Right forelimb (tissue), 1 donor: Measurements from ENCODE around the gene CDKL1.
A peak's percentile ranks its signal among the peaks of the same experiment; 100 is the strongest.

Experiments used
- DNase-seq: peaks from one replicate; pipeline ENCODE4 v3.0.0-alpha.2; 2018

CDKL1 gene

DNA sequence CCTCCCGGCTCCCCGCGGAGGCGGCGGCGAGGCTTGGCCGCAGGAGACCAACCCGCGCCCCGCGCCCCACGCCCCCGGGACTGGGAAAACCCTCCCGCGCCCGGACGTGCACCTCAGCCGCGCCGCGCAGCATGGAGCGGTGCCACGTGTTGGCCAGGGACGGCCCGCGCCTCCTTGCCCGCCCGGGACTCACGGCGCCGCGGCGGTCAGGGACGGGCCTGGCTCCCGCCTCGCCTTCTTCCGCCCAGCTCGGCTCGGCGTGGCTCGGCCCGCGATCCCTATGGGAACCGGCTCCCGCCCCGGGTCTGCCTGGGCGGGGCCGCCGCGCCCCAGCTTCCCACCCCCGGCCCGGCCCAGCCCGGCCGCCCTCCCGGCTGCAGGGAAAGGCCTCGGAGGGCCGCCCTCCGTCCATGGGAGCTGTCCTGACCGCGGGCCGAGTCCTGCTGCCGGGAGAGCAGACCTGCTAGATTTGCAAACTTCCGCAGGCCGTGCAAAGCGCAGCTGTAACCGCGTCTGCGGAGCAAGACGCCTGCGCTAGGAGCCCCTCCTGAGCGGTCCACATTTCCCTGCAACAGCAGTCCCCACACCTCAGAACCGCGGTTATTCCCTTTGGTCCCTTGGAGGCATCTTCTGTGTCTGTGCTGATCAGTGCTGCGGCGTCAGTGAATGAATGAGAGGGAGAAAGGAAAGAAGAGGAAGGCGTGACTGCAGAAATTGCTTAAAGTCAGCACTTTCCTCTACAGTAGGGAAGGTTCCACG is at the start of gene CDKL1:
Gene CDKL1 (minus strand): TSS at position 251 of the 759 bp plus-strand sequence. CDS start 1,013 bp downstream, outside the sequence.
- peak; percentile 79 for DNase-seq

DNA sequence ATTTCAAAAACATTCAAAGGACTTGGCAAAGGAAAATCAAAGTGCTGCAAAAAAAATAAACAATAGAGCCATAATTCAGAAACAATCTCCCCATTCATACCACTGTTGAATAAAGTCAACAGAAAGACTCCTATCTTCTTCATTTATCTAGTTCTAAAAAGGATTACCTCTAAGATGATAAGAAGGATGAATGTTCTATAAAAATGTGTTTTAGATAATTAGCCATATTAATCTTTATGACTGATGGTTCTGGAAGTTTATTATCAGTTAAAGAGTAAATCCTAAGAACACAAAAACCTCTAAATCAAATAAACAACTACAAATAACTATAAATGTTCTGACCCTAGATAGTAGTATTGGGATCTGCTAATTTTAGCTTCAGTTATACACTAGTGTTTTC is 37.8 kb upstream of the CDKL1 start:
- DNase-seq, result no peak

DNA sequence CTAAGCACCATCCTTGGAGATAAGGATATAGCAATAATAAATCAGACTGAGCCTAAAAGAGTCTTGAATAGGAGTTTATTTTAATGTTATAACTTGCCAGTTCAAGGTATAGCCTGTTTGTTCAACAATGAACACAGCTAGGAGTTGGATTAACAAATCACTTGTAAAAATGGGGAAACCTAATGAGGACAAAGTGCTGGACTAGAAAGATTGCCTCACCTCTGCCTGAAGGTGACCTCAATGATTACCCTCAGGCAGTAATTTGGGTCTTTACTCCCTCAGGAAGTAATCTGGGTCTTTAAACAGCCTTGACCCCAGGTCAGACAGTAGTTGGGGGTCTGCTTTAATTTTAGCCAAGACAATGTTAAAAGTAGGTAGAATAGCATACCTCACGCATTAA is 35.5 kb upstream of the CDKL1 start:
- DNase-seq, result no peak

DNA sequence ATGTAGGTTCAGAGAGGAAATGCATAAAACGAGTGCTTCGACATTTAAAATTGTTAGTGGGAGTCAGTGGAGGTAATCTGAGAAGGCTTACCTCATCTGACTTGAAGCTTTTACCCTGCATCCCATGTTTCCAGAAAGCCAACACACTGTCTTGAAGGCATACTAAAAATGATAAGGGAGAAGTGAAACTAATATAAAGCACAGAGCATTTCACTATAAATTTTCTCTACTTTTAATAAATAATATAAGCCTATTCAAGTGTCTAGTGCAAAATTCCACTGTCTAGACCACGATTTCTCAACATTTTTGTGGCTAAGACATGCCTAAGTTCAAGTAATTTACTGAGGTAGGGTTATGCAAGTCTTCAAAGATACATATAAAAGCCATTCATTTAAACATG is 29.1 kb upstream of the CDKL1 start:
- no peak for DNase-seq

DNA sequence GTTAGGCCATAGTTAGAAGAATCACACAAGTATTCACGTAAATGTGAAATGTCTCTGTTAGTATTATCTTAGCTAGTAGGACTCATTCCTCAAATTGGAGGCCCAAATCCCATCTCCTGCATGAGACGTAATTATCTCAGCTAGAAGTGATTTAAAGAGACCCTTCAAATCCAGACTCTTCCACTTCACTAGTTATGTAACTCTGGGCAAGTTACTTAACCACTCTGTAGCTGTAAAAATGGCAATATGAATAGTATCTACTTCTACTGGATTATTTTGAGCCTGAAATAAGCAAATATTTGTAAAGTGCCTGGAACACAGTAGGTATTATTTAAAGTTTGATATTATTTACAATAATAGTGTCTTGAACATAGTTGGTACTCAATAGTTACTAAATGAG is 28.4 kb upstream of the CDKL1 start:
- no peak for DNase-seq

DNA sequence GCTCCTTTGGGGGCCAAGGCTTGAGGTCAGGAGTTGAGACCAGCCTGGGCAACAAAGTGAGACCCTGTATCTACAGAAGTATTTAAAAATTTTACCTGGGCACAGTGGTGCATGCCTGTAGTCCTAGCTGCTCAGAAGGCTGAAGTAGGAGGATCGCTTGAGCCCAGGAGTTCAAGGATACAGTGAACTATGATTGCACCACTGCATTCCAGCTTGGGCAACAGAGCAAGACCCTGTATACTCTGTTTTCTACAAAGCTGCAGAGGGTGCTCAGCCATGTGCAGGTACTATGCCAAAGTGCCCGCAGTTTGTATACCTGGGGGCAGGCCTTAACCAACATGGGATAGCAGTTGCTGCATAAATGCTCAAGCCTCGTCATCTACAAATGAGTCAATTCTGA is 26.8 kb upstream of the CDKL1 start:
- DNase-seq, result no peak

DNA sequence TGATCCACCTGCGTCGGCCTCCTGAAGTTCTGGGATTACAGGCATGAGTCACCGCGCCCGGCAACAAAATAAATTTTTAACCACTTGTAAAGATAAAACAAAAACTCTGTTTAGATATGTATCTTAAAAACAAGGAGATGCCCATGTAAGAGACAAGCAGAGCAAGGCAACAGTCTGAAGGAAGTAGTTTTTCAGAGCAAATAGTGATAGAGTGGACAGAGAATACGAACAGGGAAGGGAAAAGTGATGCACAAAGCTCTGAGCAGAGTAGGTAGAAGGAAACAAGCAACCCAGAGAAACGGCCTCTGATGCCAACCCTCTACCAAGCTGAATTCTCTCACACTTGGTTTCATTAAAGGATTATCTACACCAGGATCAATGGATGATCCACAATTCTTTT is 24.8 kb upstream of the CDKL1 start:
- DNase-seq, result no peak

DNA sequence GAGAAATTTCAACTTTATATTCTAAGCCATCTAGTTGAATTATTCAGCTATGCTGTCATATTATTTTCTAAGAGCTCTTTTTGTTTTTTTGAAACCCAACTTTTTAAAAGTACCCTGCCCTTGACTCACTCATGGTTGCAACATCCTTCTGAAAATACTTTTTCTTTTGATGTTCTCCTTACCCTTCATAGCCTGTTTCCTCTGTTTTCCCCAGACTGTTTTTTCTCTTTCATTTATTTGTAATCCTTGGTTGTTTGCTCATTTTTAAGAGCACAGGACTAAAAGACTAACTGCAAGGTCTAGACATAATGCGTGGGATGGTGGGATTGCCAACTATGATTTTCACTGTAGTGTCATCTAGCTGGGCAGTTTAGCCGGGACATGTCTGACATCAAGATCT is 21.2 kb upstream of the CDKL1 start:
- no peak for DNase-seq

DNA sequence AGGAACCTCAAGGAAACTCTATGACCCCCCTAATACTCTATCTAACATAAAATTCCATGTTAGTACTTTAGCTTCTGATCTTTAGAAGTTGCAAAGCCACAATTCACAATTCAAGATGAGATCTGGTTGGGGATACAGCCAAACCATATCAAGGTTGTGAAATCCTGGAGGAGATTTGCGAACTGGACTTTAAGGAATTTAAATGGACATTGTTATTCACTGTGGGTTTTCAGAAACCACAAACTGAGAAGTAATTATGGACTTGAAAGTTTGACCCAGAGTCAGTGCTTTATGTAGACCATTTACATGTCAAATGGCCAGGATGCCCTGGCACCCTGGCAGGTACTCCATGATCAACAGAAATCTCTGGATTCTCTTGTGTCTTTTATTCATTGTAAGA is 14.2 kb upstream of the CDKL1 start:
- DNase-seq, result no peak

DNA sequence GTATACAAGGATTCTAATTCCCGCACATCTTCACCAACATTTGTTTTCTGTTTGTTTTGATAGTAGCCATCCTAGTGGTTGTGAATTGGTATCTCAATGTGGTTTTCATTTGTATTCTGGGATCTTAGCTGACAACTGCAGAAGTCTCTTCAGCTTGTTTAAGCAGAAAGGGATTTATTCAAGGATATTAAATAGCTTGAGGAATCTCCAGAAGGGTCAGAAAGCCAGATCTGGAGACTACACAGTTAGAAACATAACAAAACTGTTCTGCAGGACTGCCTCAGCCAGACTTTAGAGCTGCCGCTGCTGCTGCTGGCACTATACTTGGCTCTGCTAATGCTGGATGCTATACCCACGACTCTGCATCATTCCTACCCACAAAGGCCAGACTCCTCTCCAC is 13.4 kb upstream of the CDKL1 start:
- DNase-seq, result no peak

DNA sequence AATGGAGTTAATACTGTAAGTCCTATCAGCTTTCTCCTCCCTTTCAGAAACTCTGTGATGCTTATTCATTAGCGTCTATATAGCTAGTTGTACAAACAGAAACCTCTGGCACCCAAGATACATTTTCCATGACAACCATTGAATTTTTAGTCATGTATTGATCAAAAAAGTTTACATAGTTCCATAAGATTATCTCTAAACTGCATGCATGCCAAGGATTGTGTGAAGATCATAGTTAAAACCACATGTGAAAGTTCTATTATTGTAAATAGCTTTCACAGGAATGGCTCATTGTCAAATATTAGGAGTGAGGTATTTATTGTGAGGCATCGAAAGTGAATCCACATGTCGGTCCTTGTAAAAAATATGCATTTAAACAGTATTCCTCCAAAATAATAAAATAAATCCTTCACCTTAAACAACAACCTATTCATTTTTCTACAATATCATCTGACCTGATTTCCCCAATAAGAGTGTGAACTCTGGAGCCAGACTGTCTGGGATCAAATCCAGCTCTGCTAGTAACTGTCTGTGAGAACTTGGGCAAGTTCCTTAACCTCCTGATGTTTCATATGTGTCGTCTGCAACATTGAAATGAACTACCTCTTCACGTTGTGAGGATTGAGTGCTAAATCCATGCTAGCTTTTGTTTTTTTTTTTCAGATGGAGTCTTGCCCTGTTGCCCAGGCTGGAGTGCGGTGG is 10.6 kb upstream of the CDKL1 start:
- DNase-seq, result no peak

DNA sequence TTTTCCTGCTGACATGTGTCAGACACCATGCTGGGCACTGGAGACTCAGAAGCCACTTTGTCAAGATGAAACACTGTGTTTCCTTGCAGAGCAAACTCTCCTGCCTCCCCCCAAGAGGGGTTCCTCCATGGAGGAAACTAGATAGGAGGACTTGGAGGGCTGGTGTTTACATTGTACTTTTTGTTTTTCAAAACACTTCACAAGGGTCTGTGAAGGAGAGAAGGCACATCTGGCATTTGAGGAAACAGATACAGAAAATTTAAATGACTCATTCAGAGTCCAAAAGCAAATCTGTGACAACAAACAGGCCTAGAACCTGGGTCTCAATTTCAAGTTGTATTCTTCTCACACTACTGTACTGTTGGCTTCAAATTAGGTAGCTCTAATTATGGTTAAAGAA is 6.7 kb upstream of the CDKL1 start:
- no peak for DNase-seq

DNA sequence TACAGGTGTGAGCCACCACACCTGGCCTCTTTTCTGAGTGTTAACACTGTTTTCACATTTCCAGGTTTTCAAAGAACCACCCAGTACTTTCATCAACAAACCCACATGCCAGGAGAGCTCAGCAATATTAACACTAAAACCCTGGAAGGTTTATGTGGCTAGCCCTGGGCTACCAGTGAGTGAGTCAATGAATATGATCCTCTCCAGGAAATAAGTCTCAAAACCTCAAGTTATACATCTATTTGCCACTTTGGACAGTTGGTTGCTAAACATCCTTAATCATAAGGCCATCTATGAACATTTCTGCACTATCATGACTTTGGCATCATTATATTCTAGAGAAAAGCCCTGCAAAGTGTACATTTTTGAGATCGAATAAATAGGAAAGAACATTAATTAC is 6.3 kb upstream of the CDKL1 start:
- DNase-seq, result no peak

DNA sequence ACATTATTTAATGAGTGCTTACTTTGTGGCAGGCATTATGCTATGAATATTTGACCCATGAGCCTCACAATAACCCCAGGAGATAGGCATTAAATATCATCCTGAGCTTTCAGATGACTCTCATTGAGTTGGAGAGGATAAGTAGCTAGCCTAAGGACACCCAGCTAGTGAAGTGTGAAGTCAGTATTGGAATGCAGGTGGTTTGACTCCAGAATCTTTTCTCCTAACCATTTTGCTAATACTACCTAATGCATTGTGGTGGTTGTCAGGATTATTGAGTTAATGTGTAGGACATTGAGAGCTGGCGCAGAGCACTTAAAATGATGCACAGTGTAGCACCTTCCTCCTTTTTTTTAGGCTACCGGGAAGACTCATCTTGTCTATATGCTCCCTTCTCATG is 3.8 kb upstream of the CDKL1 start:
- DNase-seq, result no peak

DNA sequence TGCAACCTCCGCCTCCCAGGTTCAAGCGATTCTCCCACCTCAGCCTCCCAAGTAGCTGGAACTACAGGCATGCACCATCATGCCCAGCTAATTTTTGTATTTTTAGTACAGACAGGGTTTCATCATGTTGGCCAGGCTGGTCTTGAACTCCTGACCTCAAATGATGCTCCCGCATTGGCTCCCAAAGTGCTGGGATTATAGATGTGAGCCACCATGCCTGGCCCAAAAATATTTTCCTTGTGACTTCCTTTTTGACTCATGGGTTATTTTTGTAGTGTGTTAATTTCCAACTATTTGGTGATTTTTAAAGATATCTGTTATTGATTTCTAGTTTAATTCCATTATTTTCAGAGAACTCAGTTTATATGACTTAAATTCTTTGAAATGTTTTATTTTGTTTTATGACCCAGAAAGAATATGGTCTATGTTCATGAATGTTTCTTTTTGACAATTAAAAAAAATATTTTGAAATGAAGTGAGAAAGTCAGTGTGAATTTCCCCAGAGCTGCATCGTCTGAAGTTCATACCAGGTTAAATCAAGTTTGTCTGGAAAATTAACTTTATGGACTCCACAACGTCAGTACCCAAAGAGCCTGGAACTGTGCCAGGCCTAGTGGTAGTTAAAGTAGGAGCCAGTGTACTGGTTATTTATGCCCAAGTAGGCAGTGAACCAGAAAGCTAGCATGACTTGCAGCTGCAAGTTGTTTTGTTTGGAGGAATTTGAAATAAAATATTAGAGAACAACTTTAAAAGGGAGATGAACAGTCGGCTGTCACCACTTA is 2.8 kb upstream of the CDKL1 start:
- no peak for DNase-seq

DNA sequence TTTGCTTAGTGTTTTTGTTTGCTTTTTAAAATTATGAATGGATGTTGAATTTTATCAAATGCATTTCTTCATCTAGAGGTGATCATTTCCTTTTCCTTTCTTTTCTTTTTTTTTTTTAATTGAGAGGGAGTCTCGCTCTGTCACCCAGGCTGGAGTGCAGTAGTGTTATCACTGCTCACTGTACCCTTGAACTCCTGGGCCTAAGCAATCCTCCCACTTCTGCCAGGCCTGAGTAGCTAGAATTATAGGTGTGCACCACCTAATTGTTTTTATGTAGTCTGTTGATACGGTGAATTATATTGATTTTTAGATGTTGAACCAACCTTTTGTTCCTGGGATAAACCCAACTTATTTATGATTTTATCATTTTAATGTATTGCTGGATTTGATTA is 1.5 kb upstream of the CDKL1 start:
- no peak for DNase-seq

DNA sequence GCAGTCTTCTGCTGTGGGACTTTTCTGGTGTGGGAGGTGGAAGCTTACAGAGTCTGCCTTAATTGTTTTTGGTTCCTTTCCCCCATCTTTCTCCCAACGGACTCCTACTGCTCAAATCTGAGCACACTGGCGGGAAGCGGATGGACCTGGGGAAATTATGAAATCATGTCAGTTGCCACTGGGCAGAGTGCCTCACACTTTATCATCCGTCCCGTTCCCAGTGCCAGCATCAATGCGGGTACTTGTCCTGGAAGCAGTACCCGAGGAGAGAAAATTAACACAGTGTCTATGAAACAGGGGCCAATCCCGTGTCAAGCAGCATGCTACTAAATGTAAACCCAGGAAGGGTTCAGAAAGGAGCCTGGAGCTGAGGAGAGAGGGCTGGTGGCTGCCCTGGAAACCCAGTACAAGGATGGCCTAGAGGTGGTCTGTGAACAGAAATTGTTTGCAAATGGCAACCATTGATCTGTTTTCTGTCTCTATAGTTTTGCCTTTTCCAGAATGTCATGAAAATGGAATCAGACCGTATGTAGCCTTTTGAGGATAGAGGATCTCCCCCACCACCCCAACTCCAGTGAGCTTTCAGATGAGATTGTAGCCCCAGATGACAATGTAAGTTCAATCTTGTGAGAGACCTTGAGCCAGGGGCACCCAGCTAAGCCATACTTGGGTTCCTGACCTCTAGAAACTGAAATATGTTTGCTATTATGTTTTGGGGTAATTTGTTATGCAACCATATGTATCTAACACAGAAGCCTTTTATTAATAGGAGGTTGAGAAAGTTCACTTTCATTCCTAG is 908 bp upstream of the CDKL1 start:
- peak; percentile 56 for DNase-seq

DNA sequence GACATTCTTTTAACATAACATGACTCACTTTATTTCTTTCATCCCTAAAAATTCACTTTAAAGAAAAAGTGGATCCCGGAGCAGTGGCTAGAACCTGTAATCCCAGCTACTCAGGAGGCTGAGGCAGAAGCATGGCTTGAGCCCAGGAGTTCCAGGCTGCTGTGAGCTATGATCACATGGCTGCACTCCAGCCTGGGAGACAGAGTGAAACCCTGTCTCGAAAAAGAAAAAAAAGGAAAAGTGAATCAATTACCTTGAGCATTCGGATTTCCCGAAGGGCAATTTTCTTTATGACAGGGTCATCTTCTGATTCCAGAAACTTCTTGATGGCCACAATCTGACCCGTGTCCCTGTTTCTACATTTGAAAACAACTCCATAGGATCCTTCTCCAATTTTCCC is 1.2 kb downstream of the CDKL1 start:
- DNase-seq, result no peak

DNA sequence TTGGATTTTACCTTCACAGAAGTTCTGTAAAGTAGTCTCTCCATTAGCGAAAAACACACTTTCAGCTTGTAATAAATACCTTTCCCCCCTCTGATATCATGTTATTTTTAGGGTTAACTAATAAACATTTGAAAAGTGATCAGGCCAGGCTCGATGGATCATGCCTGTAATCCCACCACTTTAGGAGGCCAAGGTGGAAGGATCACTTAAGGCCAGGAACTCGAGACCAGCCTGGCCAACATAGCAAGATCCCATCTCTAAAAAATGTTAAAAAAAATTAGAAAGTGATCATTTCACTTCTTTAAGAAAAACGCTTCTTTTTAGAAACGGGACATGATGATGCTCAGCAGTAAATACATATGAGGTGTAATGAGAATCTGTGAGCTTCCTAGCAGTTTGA is 2.0 kb downstream of the CDKL1 start:
- no peak for DNase-seq

DNA sequence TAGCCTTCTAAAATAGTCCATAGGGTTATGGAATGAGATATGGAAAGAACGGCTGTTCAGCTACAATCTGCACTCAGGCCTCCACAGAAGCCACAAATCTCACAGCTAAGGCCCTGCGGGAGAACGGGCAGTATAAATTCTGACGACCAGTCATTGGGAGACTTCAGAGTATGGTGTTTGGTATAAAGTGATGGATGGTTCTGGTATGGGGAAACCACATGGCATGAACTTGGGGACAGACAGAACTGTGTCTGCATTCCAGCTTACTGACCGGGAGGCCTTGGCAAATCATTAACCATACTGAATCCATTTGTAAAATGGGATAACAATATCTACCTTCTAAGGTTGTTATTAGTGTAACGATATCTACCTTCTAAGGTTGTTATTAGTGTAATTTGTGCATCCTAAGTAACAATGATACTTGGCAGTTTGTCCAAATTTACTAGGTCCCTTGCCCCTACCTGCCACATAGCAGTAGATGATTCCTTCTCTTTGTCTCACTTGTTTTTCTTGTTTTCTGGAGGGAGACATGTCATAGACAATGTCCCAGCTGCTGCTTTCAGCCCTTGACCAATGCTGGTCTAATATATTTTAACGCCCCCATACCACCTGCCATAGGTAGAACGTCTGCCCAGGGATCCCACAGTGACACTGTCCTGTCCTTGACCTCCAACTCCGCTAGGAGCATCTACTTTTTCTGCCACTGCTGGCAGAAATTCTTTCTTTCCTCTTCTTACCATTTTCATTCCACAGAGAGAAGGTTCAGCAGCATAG is 6.8 kb downstream of the CDKL1 start:
- no peak for DNase-seq

DNA sequence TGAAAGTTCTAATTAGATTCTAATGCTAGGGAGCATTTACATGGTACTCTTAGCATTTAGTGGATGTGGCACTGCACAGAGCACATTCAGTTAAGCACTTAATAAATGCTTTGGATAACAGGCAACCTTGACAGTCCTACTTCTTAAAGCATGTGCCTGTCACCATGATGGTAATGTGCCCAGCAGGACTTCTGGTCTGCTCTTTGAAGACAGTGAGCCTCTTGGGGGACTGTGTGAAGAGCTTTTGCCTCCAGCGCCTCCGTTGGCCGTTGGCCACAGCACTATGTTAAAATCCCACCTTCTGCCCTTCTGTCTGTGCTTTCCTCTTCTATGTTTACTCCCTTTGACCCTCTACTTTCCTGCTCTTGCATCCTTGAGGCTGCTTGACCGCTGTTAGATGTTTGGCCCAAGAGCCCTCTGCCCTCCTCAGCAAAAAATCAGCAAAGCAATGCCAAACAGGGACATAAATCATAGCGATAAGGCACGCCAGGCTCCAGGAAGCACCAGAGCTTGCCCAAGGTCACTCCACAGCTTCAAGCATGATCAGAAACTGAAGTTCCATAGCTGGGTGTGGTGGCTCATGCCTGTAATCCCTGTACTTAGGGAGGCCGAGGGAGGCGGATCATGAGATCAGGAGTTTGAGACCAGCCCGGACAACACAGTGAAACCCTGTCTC is 8.3 kb downstream of the CDKL1 start:
- DNase-seq, result no peak

DNA sequence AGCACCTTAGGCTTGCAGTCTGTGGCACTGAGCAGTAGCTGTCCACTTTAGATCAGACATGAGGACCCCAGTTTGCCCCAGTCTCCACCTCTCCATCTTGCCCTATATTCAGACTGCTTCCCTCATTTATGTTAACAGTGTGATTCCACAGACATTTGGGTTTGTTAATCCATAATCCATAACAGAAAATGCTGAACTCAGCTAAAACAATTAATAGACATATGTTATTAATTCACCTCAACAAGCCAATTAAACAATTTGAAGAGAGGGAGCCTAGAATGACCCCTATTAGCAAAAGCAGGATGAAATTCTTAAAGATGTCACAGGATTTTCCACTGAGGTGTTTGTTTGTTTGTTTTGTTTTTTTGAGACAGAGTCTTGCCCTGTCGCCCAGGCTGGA is 9.1 kb downstream of the CDKL1 start:
- no peak for DNase-seq
